GM23248 (cell line): ENCODE results near the gene DPP10.

ENCODE experiments used
- EZH2 ChIP-seq: fragments of 200-600 bp; sonication (generic); IDR thresholded peaks from 2 replicates; pipeline ENCODE4 v1.6.1; 2018; ENCODE audit warnings: antibody characterized with exemption, mild to moderate bottlenecking; ENCODE audit not compliant: insufficient read depth, poor library complexity, severe bottlenecking
- EZH2phosphoT487 ChIP-seq: fragments of 200-600 bp; sonication (generic); IDR thresholded peaks from 2 replicates; pipeline ENCODE4 v1.6.1; 2018; ENCODE audit warnings: antibody characterized with exemption, moderate library complexity, mild to moderate bottlenecking, low read depth; ENCODE audit not compliant: insufficient read depth

- no peak for TF ChIP-seq EZH2phosphoT487
- TF ChIP-seq EZH2: no peak
Measured at GRCh38 chr2:115491186-115491793, 1048.8 kb downstream of the DPP10 start.
